ENCODE measurements around the gene MNT. TPM values are rescaled to one million over a fixed set of nuclear protein-coding genes. Genes with fewer than 3 reads are reported as not detected.

Gene MNT
- total RNA-seq, 1 experiment from 2014 or later: 38.9 TPM

DNA sequence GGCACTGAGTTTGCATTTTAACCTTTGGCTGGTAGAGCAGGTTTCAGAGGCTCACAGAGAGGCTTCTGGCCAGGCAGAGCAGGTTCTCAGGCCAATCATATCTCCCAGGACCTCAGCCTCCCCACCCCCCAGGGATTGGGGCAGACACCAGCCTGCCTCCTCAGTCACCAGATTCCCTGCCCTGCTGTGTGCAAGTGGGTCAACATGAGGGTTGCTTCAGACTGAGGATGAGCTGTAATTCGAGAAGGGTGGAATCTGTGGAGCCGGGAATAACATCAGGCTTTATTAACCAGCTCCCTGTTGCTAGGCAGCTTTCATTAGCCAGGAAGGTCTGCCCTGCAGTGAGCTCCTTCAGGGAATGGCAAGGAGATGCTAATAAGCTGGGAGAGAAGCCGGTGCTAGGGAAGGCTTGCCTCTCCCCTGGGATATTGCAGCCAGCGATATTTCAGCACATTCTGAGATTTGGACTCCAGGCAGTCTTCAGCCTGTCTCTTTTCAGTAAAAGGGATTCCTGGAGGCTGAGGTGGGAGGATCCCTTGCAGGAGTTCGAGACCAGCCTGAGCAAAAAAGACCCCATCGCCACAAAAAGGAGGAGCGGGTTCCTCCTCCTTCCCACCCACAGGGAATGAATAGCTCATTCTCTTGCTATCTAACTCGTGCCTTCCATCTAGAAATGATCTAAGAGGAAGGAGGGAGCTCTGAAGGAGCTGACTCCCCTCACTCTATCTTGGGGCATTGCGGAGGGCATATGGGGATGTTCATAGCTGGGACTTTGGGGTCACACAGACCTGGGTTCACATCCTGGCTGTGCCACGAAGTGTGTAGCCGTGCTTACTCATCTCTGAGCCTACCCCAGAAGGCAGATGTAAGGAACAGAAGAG, 52.8 kb downstream of the MNT start:
- Histone ChIP-seq H3T11ph (ENCODE audit: low read length) (peak overlapping the region; percentile 68), H4K20me1 (ENCODE audit: control insufficient read depth, insufficient read depth, insufficient read length) (no peaks in the 10 kb centered on the region), H3K23me2 (ENCODE audit: insufficient read length, low read depth, low read length, poor library complexity, severe bottlenecking) (peaks cover 5% of the 10 kb centered on the region), H3K23ac (ENCODE audit: insufficient read length, low read depth, low read length) (no peak overlapping the region), H2BK12ac (ENCODE audit: insufficient read length, low read depth, low read length) (no peak overlapping the region), H3K14ac (ENCODE audit: insufficient read depth, low read length) (peak overlapping the region; percentile 70; the same call in 1 of the 2 replicates), H3K4me1 (ENCODE audit: insufficient read depth, low read length) (peaks cover 4% of the 10 kb centered on the region), H2AK5ac (ENCODE audit: insufficient read length, low read length) (no peak overlapping the region), H2BK15ac (ENCODE audit: low read depth, low read length) (peak overlapping the region; percentile 69; the same call in 1 of the 2 replicates), H3K9me3 (ENCODE audit: control insufficient read depth, low read depth, low read length) (no peaks in the 10 kb centered on the region), H3K27ac (ENCODE audit: insufficient read length, low read depth, low read length) (peak overlapping the region; percentile 92), H3K56ac (ENCODE audit: insufficient read length, low read depth, low read length) (no peak overlapping the region), H3K79me2 (ENCODE audit: insufficient read depth, low read length) (no peaks in the 10 kb centered on the region; the same call in 1 of the 2 replicates), H2BK5ac (ENCODE audit: insufficient read length, low read length) (peak overlapping the region; percentile 14), H3K9ac (ENCODE audit: extremely low read depth, insufficient read length, low read length) (peak overlapping the region; percentile 49), H3K79me1 (ENCODE audit: insufficient read depth, low read depth, low read length, poor library complexity, severe bottlenecking) (no peaks in the 10 kb centered on the region), H3K4ac (ENCODE audit: low read depth, low read length) (peak overlapping the region; percentile 22; the same call in 1 of the 2 replicates), H2AFZ (ENCODE audit: low read length) (peak overlapping the region; percentile 26), H4K91ac (ENCODE audit: insufficient read length, low read depth, low read length) (no peak overlapping the region), H3K27me3 (ENCODE audit: insufficient read depth, low read length) (no peaks in the 10 kb centered on the region), H4K5ac (ENCODE audit: insufficient read length, low read depth, low read length) (peak overlapping the region; percentile 40), H4K8ac (replicated peaks; ENCODE audit: insufficient read length, low read depth, low read length) (no peak overlapping the region), H2BK120ac (ENCODE audit: low read depth, low read length, poor library complexity, severe bottlenecking) (peak overlapping the region; percentile 28), H2BK20ac (ENCODE audit: low read depth, low read length, poor library complexity, severe bottlenecking) (no peak overlapping the region), H3K18ac (ENCODE audit: insufficient read length, low read depth, low read length) (peak overlapping the region; percentile 90), H3K4me2 (ENCODE audit: insufficient read depth, insufficient read length, low read length) (peak overlapping the region; percentile 72)
- no CpG with 5 or more reads among the region's 11 CpGs for whole genome bisulfite sequencing (ENCODE audit: extremely low coverage, insufficient read length, low lambda C conversion rate)
- Mint-ChIP-seq H3K36me3 (ENCODE audit: insufficient read depth in 1 of 3, low read depth in 3 of 3) (peaks cover 2 to 18% (median 11%) of the 10 kb centered on the region in 3 experiments; a peak in 6 of 7 replicates), H3K9me3 (no peaks in the 10 kb centered on the region), H3K27me3 (ENCODE audit: low read depth) (no peaks in the 10 kb centered on the region), H3K27ac (peak overlapping the region; percentile 97 to 99 (median 98)), H3K4me3 (peak overlapping the region; percentile 49 to 73), H3K4me1 (peaks cover 22 to 37% of the 10 kb centered on the region in 2 experiments)
- DNase-seq: peak; percentile 99
- TF ChIP-seq, protein P1, sequence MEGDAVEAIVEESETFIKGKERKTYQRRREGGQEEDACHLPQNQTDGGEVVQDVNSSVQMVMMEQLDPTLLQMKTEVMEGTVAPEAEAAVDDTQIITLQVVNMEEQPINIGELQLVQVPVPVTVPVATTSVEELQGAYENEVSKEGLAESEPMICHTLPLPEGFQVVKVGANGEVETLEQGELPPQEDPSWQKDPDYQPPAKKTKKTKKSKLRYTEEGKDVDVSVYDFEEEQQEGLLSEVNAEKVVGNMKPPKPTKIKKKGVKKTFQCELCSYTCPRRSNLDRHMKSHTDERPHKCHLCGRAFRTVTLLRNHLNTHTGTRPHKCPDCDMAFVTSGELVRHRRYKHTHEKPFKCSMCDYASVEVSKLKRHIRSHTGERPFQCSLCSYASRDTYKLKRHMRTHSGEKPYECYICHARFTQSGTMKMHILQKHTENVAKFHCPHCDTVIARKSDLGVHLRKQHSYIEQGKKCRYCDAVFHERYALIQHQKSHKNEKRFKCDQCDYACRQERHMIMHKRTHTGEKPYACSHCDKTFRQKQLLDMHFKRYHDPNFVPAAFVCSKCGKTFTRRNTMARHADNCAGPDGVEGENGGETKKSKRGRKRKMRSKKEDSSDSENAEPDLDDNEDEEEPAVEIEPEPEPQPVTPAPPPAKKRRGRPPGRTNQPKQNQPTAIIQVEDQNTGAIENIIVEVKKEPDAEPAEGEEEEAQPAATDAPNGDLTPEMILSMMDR (conservative IDR thresholded peaks at IDR 0.05): no peak

All from H9 (cell line).